Upper lobe of right lung (tissue), 1 donor: Measurements from ENCODE around the gene CDC25B. TPM values are rescaled to one million over a fixed set of nuclear protein-coding genes. Genes with fewer than 3 reads are reported as not detected.
A peak's percentile ranks its signal among the peaks of the same experiment; 100 is the strongest.

ENCODE experiments used
- ATAC-seq: fragments of 200-7000 bp; cut with Tn5 transposase; one replicate; pipeline ENCODE4 v1.9.1; 2020; ENCODE audit warnings: mild to moderate bottlenecking, moderate library complexity
- DNase-seq: peaks from one replicate; pipeline ENCODE4 v3.0.0-alpha.2; 2020
- H3K27ac ChIP-seq: fragments of 200-600 bp; one replicate; pipeline ENCODE4 v1.8.0; 2022
- H3K27me3 ChIP-seq: fragments of 200-600 bp; one replicate; pipeline ENCODE4 v1.8.0; 2022; ENCODE audit warnings: mild to moderate bottlenecking
- H3K36me3 ChIP-seq: fragments of 200-600 bp; one replicate; pipeline ENCODE4 v1.8.0; 2022
- H3K4me1 ChIP-seq: fragments of 200-600 bp; one replicate; pipeline ENCODE4 v1.8.0; 2022
- H3K4me3 ChIP-seq: fragments of 200-600 bp; one replicate; pipeline ENCODE4 v1.8.0; 2022; ENCODE audit warnings: mild to moderate bottlenecking
- H3K9me3 ChIP-seq: fragments of 200-600 bp; one replicate; pipeline ENCODE4 v1.8.0; 2022
- intact Hi-C: fragments of 100-400 bp; cut with DNase I; formaldehyde crosslinking; loops from one replicate; pipeline ENCODE4 v1.11.0; 2022
- total RNA-seq: library from RNA; stranded (reverse); fragmentation: NEBNext Ultra II Directional; extraction: Animal tissue kit (Norgen Biotek cat#: 25700); gene quantifications from one replicate; pipeline ENCODE4 v1.2.1, GENCODE V29; 2021
- TF ChIP-seq, protein P1 (sequence below): fragments of 200-600 bp; IDR thresholded peaks from one replicate; pipeline ENCODE4 v1.8.0; 2022; ENCODE audit warnings: antibody characterized with exemption
- donor health status: DM: no; HTN: yes; CAD: no; lungs with severe emphysema.

CDC25B gene
- total RNA-seq, 1 donor from 2014 or later: 136 TPM

DNA sequence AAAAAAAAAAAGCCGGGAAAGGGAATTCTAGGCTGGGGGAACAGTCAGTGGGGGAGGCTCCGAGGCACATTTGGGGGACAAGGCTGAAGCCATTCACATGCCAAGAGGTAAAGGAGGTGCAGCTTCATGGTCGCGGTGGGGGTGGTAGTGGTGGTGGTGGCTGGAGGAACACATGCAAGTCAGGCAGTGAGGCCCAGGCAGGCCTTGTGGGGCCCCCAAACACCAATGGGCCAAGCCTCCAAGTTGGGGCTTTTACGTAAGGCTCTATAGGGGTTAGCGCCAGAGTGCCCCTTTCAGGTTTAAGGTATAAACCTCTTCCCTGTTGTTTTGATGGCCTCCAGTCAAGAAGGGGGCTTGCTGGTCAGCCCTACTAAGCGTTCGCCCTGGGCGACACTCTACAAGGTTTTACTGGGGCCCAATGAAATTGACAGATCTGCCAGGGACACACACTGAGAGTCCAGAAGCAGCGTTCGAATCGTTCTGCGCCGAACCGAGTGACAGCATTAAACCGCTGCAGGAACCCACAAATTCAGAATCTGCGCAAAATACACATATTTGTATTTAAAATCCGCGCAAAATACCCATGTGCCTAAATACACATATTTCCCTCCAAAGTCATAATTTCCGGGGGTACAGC lies 23.4 kb downstream of the CDC25B start:
- ATAC-seq: no peak
- TF ChIP-seq, protein P1, sequence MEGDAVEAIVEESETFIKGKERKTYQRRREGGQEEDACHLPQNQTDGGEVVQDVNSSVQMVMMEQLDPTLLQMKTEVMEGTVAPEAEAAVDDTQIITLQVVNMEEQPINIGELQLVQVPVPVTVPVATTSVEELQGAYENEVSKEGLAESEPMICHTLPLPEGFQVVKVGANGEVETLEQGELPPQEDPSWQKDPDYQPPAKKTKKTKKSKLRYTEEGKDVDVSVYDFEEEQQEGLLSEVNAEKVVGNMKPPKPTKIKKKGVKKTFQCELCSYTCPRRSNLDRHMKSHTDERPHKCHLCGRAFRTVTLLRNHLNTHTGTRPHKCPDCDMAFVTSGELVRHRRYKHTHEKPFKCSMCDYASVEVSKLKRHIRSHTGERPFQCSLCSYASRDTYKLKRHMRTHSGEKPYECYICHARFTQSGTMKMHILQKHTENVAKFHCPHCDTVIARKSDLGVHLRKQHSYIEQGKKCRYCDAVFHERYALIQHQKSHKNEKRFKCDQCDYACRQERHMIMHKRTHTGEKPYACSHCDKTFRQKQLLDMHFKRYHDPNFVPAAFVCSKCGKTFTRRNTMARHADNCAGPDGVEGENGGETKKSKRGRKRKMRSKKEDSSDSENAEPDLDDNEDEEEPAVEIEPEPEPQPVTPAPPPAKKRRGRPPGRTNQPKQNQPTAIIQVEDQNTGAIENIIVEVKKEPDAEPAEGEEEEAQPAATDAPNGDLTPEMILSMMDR: no peak
- Histone ChIP-seq H3K36me3 (peaks cover 26% of the 10 kb centered on the region), H3K4me3 (peak overlapping the region; percentile 75), H3K27ac (peak overlapping the region; percentile 99), H3K4me1 (peaks cover 18% of the 10 kb centered on the region), H3K9me3 (no peaks in the 10 kb centered on the region), H3K27me3 (no peaks in the 10 kb centered on the region)
- intact Hi-C loops: loop anchor here (5.0 kb wide), 1 partner anchor 32 kb away; the partner anchor contains the start of gene CENPB
- DNase-seq: no peak

DNA sequence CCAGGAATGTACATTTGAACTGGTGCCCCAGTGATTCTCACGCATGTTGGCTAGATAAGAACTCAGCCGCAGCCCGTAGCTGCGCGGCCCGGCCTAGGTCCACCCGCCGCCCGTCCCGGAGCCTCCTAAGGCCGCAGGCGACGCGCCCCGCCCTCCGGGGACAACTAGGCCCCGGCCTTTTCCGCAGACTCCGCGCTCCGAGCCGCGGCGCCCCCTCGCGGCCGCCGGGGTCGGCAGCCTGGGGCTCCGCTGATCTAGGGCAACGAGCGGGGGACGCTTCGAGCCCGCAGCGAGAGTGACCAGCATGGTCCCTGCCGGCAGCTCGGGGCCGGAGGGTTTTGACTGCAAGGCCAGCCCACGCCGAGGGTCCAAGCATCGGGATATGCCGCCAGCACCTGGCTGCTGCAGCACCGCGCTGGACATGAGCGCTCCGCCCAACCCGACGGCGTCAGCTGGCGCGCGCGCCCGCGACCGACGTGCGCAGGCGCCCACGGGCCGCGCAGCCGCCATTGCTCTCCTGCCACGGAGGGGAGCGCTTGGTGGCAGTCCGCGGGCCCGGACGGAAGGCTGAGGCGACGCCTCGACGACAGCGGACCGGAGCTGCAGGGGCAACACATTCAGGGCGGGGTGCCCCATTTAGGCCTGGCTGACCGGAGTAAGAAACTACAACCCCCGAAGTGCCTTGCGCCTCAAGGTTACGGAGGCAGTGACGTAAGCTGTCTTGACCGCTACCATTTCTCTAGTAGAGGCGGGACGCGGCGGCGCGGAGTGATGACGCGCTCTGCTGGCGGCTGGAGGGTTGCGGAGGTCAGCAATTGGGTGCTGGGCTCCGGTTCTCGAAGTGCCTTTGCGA lies 24.2 kb downstream of the CDC25B start, which contains the start of gene AP5S1:
AP5S1 (plus strand) TSS at position 500 of the 853 bp plus-strand sequence. CDS start 1,571 bp downstream, outside the sequence.
- H3K27me3 ChIP-seq: no peaks in the 10 kb centered on the region
- H3K4me3 ChIP-seq: peak within 1 kb of the TSS; percentile 75
- peak within 1 kb of the TSS; percentile 99 for H3K27ac ChIP-seq
- intact Hi-C loops: loop anchor here (5.0 kb wide), 1 partner anchor 33 kb away; the partner anchor contains the start of gene CENPB
- ATAC-seq: peak; percentile 94
- peaks cover 32% of the 10 kb centered on the region for H3K36me3 ChIP-seq
- peak; percentile 99 for DNase-seq
- no peaks in the 10 kb centered on the region for H3K9me3 ChIP-seq
- TF ChIP-seq, protein P1: peak; percentile 98
- H3K4me1 ChIP-seq: peaks cover 18% of the 10 kb centered on the region

DNA sequence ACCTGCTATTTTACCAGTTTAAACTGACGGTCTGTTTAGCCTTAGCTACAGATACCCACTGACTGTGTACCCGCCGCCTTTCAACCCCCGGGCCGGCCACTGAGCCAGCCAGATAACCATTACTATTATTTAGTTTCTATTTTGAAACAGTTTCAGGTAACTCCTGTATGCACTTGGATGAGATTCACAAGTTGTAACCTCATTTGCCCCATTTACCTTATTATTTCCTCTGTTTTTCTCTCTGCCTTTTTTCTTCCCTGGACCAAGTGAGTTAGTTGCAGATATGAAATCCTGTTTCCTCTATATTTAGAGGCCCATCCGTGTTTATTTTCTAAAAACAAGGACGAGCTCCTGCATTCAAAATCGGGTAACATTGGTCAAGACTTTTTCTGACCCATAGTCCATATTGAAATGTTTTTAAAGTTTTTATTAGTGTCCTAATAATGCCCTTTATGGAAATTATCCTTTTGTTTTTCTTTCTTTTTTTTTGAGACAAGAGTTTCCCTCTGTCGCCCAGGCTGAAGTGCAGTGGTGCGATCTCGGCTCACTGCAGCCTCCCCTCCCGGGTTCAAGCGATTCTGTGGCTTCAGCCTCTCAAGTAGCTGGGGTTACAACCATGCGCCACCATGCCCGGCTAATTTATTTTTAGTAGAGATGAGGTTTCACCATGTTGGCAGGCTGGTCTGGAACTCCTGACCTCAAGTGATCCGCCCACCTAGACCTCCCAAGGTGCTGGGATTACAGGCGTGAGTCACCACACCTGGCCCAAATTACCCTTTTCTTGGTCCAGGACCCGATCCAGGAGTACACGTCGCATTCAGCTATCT lies 25.0 kb downstream of the CDC25B start:
- Histone ChIP-seq H3K9me3 (no peaks in the 10 kb centered on the region), H3K27me3 (no peaks in the 10 kb centered on the region), H3K36me3 (peaks cover 37% of the 10 kb centered on the region), H3K4me1 (peaks cover 18% of the 10 kb centered on the region), H3K4me3 (peak overlapping the region; percentile 75), H3K27ac (peak overlapping the region; percentile 99)
- DNase-seq (no peak), ATAC-seq (no peak)
- TF ChIP-seq, protein P1: no peak
- intact Hi-C loops: loop anchor here (5.0 kb wide), 1 partner anchor 34 kb away; the partner anchor contains the start of gene CENPB

DNA sequence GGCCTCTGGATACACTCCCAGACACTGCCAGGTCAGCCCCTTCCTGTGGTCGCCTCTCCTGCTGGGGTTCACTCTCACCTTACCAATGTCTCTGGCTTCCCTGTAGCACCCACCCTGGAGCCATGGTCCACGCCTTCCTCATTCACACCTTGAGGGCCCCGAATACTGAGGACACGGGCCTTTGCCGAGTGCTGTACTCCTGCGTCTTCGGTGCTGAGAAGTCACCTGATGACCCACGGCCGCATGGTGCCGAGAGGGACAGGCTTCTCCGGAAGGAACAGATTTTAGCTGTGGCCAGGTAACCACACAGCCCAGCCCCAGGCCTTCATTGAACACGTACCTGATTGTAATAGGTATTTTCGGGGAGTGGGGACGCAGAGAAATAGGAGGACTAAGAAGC lies 25.9 kb downstream of the CDC25B start:
- H3K4me1 ChIP-seq: peaks cover 18% of the 10 kb centered on the region
- no peak overlapping the region for H3K27ac ChIP-seq
- no peaks in the 10 kb centered on the region for H3K27me3 ChIP-seq
- no peaks in the 10 kb centered on the region for H3K9me3 ChIP-seq
- peaks cover 42% of the 10 kb centered on the region for H3K36me3 ChIP-seq
- intact Hi-C loops: loop anchor here (5.0 kb wide), 1 partner anchor 35 kb away; the partner anchor contains the start of gene CENPB
- H3K4me3 ChIP-seq: no peak overlapping the region
- DNase-seq: no peak
- ATAC-seq: no peak
- TF ChIP-seq, protein P1: no peak

DNA sequence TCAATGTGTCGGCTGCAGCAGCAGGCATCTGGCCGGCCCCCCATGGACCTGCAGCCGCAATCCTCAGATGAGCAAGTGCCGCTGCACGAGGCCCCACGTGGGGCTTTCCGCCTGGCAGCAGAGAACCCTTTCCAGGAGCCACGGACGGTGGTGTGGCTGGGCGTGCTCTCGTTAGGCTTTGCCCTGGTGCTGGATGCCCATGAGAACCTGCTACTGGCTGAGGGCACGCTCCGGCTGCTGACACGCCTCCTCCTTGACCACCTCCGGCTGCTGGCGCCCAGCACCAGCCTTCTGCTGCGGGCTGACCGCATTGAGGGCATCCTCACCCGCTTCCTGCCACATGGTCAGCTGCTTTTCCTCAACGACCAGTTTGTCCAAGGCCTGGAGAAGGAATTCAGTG lies 27.8 kb downstream of the CDC25B start:
- DNase-seq: no peak
- Histone ChIP-seq H3K9me3 (no peaks in the 10 kb centered on the region), H3K27me3 (no peaks in the 10 kb centered on the region), H3K36me3 (peaks cover 42% of the 10 kb centered on the region), H3K4me3 (no peak overlapping the region), H3K27ac (no peak overlapping the region), H3K4me1 (peaks cover 14% of the 10 kb centered on the region)
- ATAC-seq: no peak
- intact Hi-C loops: loop anchor here (5.0 kb wide), 1 partner anchor 37 kb away; the partner anchor contains the start of gene CENPB
- TF ChIP-seq, protein P1: no peak
